ENCODE results near the gene BCAR1. TPM values are rescaled to one million over a fixed set of nuclear protein-coding genes. Genes with fewer than 3 reads are reported as not detected.
"Not testable (repeated sequence)": the region's sequence is repeated elsewhere in the genome, so short reads cannot be mapped to it uniquely, and the experiment has no call there.

The BCAR1 gene
- total RNA-seq, 1 donor from 2014 or later: 182 TPM

DNA sequence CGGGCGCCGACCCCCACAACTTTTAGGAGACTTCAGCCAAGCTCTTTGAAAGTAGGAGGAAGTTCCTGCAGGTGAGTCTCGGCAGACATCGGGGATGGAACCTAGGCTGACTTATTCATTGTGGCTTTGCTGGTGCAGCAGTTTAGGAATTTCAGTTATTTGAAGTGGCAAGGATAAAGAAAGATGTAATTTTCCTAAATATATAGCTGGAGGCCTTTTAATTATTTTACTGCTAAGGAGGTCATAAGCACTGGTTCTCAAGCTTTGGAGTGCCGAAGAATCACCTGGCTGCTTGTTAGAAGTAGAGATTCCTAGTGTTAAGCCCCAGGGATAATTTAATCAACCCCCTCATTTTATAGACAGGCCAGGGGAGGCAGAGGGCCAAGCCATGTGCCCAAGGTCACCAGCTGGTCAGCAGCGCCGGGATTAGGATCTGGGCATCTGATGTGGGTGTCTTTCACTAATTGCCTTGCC lies 28.9 kb upstream of the BCAR1 start:
- Mint-ChIP-seq H3K4me3 (ENCODE audit: unreplicated experiment) (no peak overlapping the region), H3K27me3 (ENCODE audit: unreplicated experiment) (no peaks in the 10 kb centered on the region), H3K27ac (ENCODE audit: unreplicated experiment) (no peak overlapping the region), H3K4me1 (ENCODE audit: unreplicated experiment) (no peaks in the 10 kb centered on the region), H3K36me3 (ENCODE audit: low read depth, unreplicated experiment) (peaks cover 5% of the 10 kb centered on the region), H3K9me3 (ENCODE audit: unreplicated experiment) (no peaks in the 10 kb centered on the region)
- no peak for DNase-seq (ENCODE audit: low spot score)
- TF ChIP-seq, protein P1, sequence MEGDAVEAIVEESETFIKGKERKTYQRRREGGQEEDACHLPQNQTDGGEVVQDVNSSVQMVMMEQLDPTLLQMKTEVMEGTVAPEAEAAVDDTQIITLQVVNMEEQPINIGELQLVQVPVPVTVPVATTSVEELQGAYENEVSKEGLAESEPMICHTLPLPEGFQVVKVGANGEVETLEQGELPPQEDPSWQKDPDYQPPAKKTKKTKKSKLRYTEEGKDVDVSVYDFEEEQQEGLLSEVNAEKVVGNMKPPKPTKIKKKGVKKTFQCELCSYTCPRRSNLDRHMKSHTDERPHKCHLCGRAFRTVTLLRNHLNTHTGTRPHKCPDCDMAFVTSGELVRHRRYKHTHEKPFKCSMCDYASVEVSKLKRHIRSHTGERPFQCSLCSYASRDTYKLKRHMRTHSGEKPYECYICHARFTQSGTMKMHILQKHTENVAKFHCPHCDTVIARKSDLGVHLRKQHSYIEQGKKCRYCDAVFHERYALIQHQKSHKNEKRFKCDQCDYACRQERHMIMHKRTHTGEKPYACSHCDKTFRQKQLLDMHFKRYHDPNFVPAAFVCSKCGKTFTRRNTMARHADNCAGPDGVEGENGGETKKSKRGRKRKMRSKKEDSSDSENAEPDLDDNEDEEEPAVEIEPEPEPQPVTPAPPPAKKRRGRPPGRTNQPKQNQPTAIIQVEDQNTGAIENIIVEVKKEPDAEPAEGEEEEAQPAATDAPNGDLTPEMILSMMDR (IDR thresholded peaks at IDR 0.05; ENCODE audit: unreplicated experiment): no peak

DNA sequence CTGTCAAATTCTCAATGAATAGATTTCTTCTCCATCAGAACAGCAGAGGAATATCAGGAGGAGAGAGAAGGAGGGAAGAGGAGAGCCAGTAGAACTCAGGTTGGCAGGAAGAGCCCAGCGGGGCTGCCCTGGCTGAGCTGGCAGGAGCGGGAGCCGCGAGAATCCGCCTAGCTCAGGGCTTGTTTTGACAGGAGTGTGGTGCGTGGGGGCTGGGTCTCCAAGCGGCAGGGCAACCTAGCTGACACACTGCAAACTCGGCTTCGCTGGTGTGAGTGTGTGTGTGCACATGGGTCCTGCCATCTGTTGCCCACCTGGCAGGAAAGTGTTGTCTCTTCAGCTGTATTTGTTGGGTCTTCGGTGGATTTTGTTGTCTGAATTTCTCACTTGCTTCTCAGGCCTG lies 27.9 kb upstream of the BCAR1 start:
- no peak for DNase-seq (ENCODE audit: low spot score)
- Mint-ChIP-seq H3K27me3 (ENCODE audit: unreplicated experiment) (peaks cover 2% of the 10 kb centered on the region), H3K9me3 (ENCODE audit: unreplicated experiment) (no peaks in the 10 kb centered on the region), H3K27ac (ENCODE audit: unreplicated experiment) (no peak overlapping the region), H3K36me3 (ENCODE audit: low read depth, unreplicated experiment) (no peaks in the 10 kb centered on the region), H3K4me3 (ENCODE audit: unreplicated experiment) (no peak overlapping the region), H3K4me1 (ENCODE audit: unreplicated experiment) (peaks cover 3% of the 10 kb centered on the region)
- TF ChIP-seq, protein P1 (IDR thresholded peaks at IDR 0.05; ENCODE audit: unreplicated experiment): no peak

- H3K27me3 Mint-ChIP-seq (ENCODE audit: unreplicated experiment): peaks cover 4% of the 10 kb centered on the region
- no peaks in the 10 kb centered on the region for H3K36me3 Mint-ChIP-seq (ENCODE audit: low read depth, unreplicated experiment)
- H3K27ac Mint-ChIP-seq (ENCODE audit: unreplicated experiment): no peak overlapping the region
- no peaks in the 10 kb centered on the region for H3K9me3 Mint-ChIP-seq (ENCODE audit: unreplicated experiment)
- H3K4me1 Mint-ChIP-seq (ENCODE audit: unreplicated experiment): peaks cover 8% of the 10 kb centered on the region
- H3K4me3 Mint-ChIP-seq (ENCODE audit: unreplicated experiment): no peak overlapping the region
- no peak for DNase-seq (ENCODE audit: low spot score)
- TF ChIP-seq, protein P1 (IDR thresholded peaks at IDR 0.05; ENCODE audit: unreplicated experiment): no peak
Observed at GRCh38 chr16:75273054-75273925, 21.9 kb upstream of the BCAR1 start.

- not testable (repeated sequence) for H3K4me3 Mint-ChIP-seq (ENCODE audit: unreplicated experiment); H3K27ac Mint-ChIP-seq (ENCODE audit: unreplicated experiment); H3K36me3 Mint-ChIP-seq (ENCODE audit: low read depth, unreplicated experiment); H3K27me3 Mint-ChIP-seq (ENCODE audit: unreplicated experiment); H3K4me1 Mint-ChIP-seq (ENCODE audit: unreplicated experiment); DNase-seq (ENCODE audit: low spot score); H3K9me3 Mint-ChIP-seq (ENCODE audit: unreplicated experiment)
Observed at GRCh38 chr16:75272629-75273028, 21.2 kb upstream of the BCAR1 start.

DNA sequence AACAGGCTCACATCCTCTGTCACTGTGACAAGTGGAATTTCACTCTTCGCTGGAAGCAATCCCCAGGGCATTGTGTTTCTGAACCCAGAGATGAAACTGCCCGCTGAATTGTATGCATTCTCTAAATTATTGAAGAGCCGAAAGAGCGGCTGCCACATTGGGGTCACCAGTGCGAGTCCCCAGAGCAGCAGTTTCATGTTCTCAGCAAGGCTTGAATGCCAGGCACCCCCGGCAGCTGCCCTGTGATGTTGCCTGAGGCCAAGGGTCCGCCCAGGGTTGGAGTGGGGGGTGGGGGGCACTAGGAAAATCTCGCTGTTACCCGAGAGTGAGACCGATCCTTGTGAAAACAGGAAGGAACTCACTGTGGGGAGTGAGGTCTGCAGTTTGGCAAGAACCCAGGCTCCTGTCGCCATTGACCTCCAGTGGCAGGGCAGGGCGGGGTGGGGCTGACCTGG lies 20.7 kb upstream of the BCAR1 start:
- Mint-ChIP-seq H3K9me3 (ENCODE audit: unreplicated experiment) (no peaks in the 10 kb centered on the region), H3K36me3 (ENCODE audit: low read depth, unreplicated experiment) (no peaks in the 10 kb centered on the region), H3K4me3 (ENCODE audit: unreplicated experiment) (no peak overlapping the region), H3K27ac (ENCODE audit: unreplicated experiment) (no peak overlapping the region), H3K27me3 (ENCODE audit: unreplicated experiment) (peaks cover 4% of the 10 kb centered on the region), H3K4me1 (ENCODE audit: unreplicated experiment) (peaks cover 8% of the 10 kb centered on the region)
- TF ChIP-seq, protein P1 (IDR thresholded peaks at IDR 0.05; ENCODE audit: unreplicated experiment): no peak
- no peak for DNase-seq (ENCODE audit: low spot score)

Measured in endothelial cell (in vitro differentiated cells).